Panc1 (cell line): Measurements from ENCODE around the gene NUMB. TPM values are rescaled to one million over a fixed set of nuclear protein-coding genes. Genes with fewer than 3 reads are reported as not detected.

Experiments
- ATAC-seq: fragments of 200-7000 bp; cut with Tn5 transposase; 2 replicates; pipeline ENCODE4 v1.9.1; 2020; ENCODE audit warnings: mild to moderate bottlenecking, moderate library complexity
- BruUV-seq: library from RNA; stranded (reverse); fragments of 400-500 nt; replicated peaks from 2 replicates; lab custom pipeline; 2021; lab: Mats Ljungman, UMichigan
- CTCF ChIA-PET: fragments of 300-600 bp; sonication (Branson Sonifier 250); formaldehyde crosslinking; loops from one replicate; lab custom pipeline; 2022; ENCODE audit warnings: antibody characterized with exemption; lab: Charles Lee
- POLR2A ChIA-PET: fragments of 300-600 bp; sonication (Branson Sonifier 250); formaldehyde crosslinking; loops from one replicate; lab custom pipeline; 2022; ENCODE audit warnings: antibody characterized with exemption; lab: Charles Lee
- DNase-seq: peaks from one replicate; pipeline ENCODE4 v3.0.0-alpha.2; 2010; ENCODE audit warnings: low read depth, low spot score
- H3K27ac ChIP-seq: 2 replicates; pipeline ENCODE4 v1.5.1; 2011; ENCODE audit warnings: mild to moderate bottlenecking, low read length, inconsistent platforms
- H3K27me3 ChIP-seq: fragments of 200-500 bp; sonication (Bioruptor generic); 2 replicates; pipeline ENCODE4 v1.6.0; 2014; ENCODE audit warnings: low read length, inconsistent platforms; ENCODE audit not compliant: control insufficient read depth, insufficient read depth
- H3K36me3 ChIP-seq: fragments of 200-500 bp; sonication (Bioruptor generic); 2 replicates; pipeline ENCODE4 v1.5.1; 2014; ENCODE audit warnings: inconsistent platforms, mild to moderate bottlenecking, low read length, moderate library complexity; ENCODE audit not compliant: control insufficient read depth, insufficient read depth
- H3K4me1 ChIP-seq: 2 replicates; pipeline ENCODE4 v1.5.1; 2011; ENCODE audit warnings: inconsistent platforms, mild to moderate bottlenecking, low read length, moderate library complexity; ENCODE audit not compliant: control insufficient read depth, insufficient read depth
- H3K4me3 ChIP-seq, 2 experiments: 2 replicates each; pipeline ENCODE4 v1.5.1; 2011 to 2012; ENCODE audit warnings: low read depth in 2 of 2, low read length in 2 of 2, mild to moderate bottlenecking in 2 of 2, inconsistent platforms in 1 of 2, moderate library complexity in 1 of 2
- H3K9me3 ChIP-seq: fragments of 200-500 bp; sonication (Bioruptor generic); 2 replicates; pipeline ENCODE4 v1.5.1; 2014; ENCODE audit warnings: low read depth, mild to moderate bottlenecking, inconsistent platforms, low read length, moderate library complexity; ENCODE audit not compliant: control insufficient read depth, insufficient read depth
- CTCF ChIP-seq: fragments of 450-650 bp; IDR thresholded peaks from 2 replicates; pipeline ENCODE4 v1.5.1; 2017; ENCODE audit warnings: mild to moderate bottlenecking
- POLR2AphosphoS5 ChIP-seq: IDR thresholded peaks from 2 replicates; pipeline ENCODE4 v1.6.1; 2012; ENCODE audit warnings: mild to moderate bottlenecking, low read depth, low read length, moderate library complexity
- REST ChIP-seq, 2 experiments: IDR thresholded peaks; 2 replicates each; pipeline ENCODE4 v1.6.1; 2011 to 2012; ENCODE audit warnings: low read depth in 2 of 2, control low read depth in 1 of 2, low read length in 1 of 2, mild to moderate bottlenecking in 1 of 2, moderate library complexity in 1 of 2; ENCODE audit not compliant: insufficient read depth in 1 of 2
- SIN3A ChIP-seq: IDR thresholded peaks from 2 replicates; pipeline ENCODE4 v1.6.1; 2012; ENCODE audit warnings: low read depth, mild to moderate bottlenecking, low read length, moderate library complexity, borderline replicate concordance; ENCODE audit not compliant: insufficient read depth
- TCF7L2 ChIP-seq: IDR thresholded peaks from 2 replicates; pipeline ENCODE4 v1.6.1; 2011; ENCODE audit warnings: mild to moderate bottlenecking, low read depth, low read length, inconsistent platforms
- in situ Hi-C: cut with HindIII; loops from 2 replicates; pipeline ENCODE4 v1.10.0; 2016; ENCODE audit warnings: low sequenced_read_pairs, low pct_unique_long_range_greater_than_20kb
- intact Hi-C: fragments of 100-400 bp; cut with micrococcal nuclease; formaldehyde crosslinking; loops from one replicate; pipeline ENCODE4 v1.10.0; 2022; ENCODE audit not compliant: unreplicated experiment
- total RNA-seq: library from RNA; stranded (reverse); gene quantifications from one replicate; pipeline ENCODE4 v1.2.1, GENCODE V29; 2021; ENCODE audit not compliant: unreplicated experiment

NUMB gene
- total RNA-seq, 1 experiment from 2014 or later, result 51.5 TPM

GRCh38 chr14:73238424-73238852 is 219.9 kb downstream of the NUMB start:
- H3K9me3 ChIP-seq, result no peaks in the 10 kb centered on the region
- H3K27me3 ChIP-seq, result 0 out of 2 replicates have a peak, but pooled peaks cover 2% of the 10 kb centered on the region
- CTCF ChIA-PET, result no interaction called here
- TF ChIP-seq SIN3A, result no peak
- TF ChIP-seq CTCF, result no peak
- no peak for TF ChIP-seq TCF7L2
- no peak for TF ChIP-seq POLR2AphosphoS5
- no peak for TF ChIP-seq REST (IDR thresholded peaks at IDR 0.05; ENCODE audit: insufficient read depth in 1 of 2, low read depth in 2 of 2, low read length in 1 of 2)
- DNase-seq (no peak), ATAC-seq (peak; percentile 58)
- in situ Hi-C loops, result no loop called here
- no peaks in the 10 kb centered on the region for H3K36me3 ChIP-seq
- H3K4me1 ChIP-seq, result peaks cover 20% of the 10 kb centered on the region
- peak overlapping the region; percentile 61; the same call in 1 of the 2 replicates for H3K27ac ChIP-seq
- BruUV-seq, result no TSS peak
- POLR2A ChIA-PET, result no interaction called here
- intact Hi-C loops, result no loop called here
- H3K4me3 ChIP-seq, result peak overlapping the region; percentile 45 to 55

DNA sequence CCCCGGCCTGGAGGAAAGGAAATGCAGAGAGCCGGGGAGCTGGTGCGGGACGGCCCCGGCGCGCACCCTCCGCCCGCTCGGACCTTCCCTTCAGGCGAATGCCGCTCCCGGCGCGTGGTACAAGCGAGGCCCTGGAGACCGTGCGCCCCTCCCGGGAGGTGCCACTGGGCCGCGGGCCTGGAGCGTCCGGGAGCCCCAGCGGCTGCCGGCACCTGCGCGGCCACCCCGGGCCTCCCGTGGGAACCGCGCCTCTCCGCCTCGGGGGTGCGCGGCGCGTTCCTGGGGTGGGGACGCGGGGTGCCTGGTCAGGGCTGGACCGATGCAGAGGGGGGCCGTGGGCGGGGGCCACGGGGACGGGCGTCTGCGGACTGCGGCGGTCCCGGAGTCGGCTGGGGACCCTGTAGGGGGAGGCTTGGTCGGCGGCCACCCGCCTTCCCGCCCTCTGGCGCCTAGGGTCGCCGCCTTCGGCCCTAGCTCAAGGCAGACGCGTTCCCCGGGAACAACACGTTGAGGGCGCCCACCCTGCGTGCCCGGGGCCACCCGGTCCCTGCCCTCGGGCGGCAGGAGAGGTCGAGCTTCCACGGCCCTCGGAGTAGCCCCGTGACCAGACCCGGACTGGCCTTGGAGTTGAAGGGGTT is 220.4 kb downstream of the NUMB start:
- H3K27ac ChIP-seq, result peak overlapping the region; percentile 61; the same call in 1 of the 2 replicates
- intact Hi-C loops, result no loop called here
- in situ Hi-C loops, result no loop called here
- H3K4me3 ChIP-seq, result peak overlapping the region; percentile 45 to 55
- peak; percentile 55 for ATAC-seq
- H3K4me1 ChIP-seq, result peaks cover 20% of the 10 kb centered on the region
- ChIA-PET POLR2A (no interaction called here), CTCF (no interaction called here)
- TF ChIP-seq SIN3A (no peak), CTCF (no peak), TCF7L2 (no peak), POLR2AphosphoS5 (no peak)
- 0 out of 2 replicates have a peak, but pooled peaks cover 2% of the 10 kb centered on the region for H3K27me3 ChIP-seq
- no peaks in the 10 kb centered on the region for H3K36me3 ChIP-seq
- no TSS peak for BruUV-seq
- DNase-seq, result no peak
- no peaks in the 10 kb centered on the region for H3K9me3 ChIP-seq
